Measurements from ENCODE around the gene RPS21. TPM values are rescaled to one million over a fixed set of nuclear protein-coding genes. Genes with fewer than 3 reads are reported as not detected.

Gene RPS21
- total and polyA plus RNA-seq, 9 of the 15 experiments (the other 6 are each of a cell fraction or from before 2014, with no cell fraction given) = 1,380 to 5,647 (median 3,091) TPM

DNA sequence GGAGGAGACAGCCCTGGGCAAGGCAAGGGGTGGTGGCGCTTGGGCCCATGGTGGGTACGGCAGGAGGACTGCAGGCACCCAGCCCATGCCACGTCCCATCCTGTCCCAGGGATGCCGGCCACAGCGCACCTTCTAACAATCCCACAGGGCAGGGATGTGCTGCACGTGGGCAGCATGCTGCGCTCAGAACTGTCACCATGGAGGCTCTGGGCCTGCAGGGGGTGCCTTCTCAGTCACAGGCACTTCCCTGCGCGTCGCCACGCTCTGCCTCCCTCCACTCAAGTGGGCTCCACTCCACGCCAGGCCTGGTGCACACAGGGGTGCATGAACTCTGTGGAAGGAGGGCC lies 17.8 kb downstream of the RPS21 start:
- TF ChIP-seq, protein P1, sequence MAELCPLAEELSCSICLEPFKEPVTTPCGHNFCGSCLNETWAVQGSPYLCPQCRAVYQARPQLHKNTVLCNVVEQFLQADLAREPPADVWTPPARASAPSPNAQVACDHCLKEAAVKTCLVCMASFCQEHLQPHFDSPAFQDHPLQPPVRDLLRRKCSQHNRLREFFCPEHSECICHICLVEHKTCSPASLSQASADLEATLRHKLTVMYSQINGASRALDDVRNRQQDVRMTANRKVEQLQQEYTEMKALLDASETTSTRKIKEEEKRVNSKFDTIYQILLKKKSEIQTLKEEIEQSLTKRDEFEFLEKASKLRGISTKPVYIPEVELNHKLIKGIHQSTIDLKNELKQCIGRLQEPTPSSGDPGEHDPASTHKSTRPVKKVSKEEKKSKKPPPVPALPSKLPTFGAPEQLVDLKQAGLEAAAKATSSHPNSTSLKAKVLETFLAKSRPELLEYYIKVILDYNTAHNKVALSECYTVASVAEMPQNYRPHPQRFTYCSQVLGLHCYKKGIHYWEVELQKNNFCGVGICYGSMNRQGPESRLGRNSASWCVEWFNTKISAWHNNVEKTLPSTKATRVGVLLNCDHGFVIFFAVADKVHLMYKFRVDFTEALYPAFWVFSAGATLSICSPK (IDR thresholded peaks at IDR 0.05; ENCODE audit: borderline replicate concordance) = no peak
- no peak for TF ChIP-seq SPI1 (IDR thresholded peaks at IDR 0.05; ENCODE audit: borderline replicate concordance, low read depth, low read length)
- no peak for TF ChIP-seq ZNF589 (CRISPR knock-in tag; IDR thresholded peaks at IDR 0.05; ENCODE audit: low read depth)
- TF ChIP-seq, protein P2, sequence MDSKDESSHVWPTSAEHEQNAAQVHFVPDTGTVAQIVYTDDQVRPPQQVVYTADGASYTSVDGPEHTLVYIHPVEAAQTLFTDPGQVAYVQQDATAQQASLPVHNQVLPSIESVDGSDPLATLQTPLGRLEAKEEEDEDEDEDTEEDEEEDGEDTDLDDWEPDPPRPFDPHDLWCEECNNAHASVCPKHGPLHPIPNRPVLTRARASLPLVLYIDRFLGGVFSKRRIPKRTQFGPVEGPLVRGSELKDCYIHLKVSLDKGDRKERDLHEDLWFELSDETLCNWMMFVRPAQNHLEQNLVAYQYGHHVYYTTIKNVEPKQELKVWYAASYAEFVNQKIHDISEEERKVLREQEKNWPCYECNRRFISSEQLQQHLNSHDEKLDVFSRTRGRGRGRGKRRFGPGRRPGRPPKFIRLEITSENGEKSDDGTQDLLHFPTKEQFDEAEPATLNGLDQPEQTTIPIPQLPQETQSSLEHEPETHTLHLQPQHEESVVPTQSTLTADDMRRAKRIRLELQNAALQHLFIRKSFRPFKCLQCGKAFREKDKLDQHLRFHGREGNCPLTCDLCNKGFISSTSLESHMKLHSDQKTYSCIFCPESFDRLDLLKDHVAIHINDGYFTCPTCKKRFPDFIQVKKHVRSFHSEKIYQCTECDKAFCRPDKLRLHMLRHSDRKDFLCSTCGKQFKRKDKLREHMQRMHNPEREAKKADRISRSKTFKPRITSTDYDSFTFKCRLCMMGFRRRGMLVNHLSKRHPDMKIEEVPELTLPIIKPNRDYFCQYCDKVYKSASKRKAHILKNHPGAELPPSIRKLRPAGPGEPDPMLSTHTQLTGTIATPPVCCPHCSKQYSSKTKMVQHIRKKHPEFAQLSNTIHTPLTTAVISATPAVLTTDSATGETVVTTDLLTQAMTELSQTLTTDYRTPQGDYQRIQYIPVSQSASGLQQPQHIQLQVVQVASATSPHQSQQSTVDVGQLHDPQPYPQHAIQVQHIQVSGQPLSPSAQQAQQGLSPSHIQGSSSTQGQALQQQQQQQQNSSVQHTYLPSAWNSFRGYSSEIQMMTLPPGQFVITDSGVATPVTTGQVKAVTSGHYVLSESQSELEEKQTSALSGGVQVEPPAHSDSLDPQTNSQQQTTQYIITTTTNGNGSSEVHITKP (IDR thresholded peaks at IDR 0.05; ENCODE audit: partially characterized antibody) = no peak
- no peak for TF ChIP-seq ZNF57 (CRISPR knock-in tag; IDR thresholded peaks at IDR 0.05)
- TF ChIP-seq MYNN (IDR thresholded peaks at IDR 0.05) = no peak
- no peak for TF ChIP-seq MYNN (CRISPR knock-in tag; IDR thresholded peaks at IDR 0.05)
- no peak for TF ChIP-seq NCOA6 (IDR thresholded peaks at IDR 0.05)
- TF ChIP-seq PHF20 (IDR thresholded peaks at IDR 0.05; ENCODE audit: partially characterized antibody) = no peak
- no peak for TF ChIP-seq RFX1 (IDR thresholded peaks at IDR 0.05)
- no peak for TF ChIP-seq RFX7 (CRISPR knock-in tag; IDR thresholded peaks at IDR 0.05)
- TF ChIP-seq POLR2G (IDR thresholded peaks at IDR 0.05; ENCODE audit: low read depth, low read length) = peak; percentile 12; the same call in 1 of the 2 replicates
- TF ChIP-seq NCOA2 (IDR thresholded peaks at IDR 0.05; ENCODE audit: partially characterized antibody in 2 of 2) = no peak
- TF ChIP-seq, protein P3, sequence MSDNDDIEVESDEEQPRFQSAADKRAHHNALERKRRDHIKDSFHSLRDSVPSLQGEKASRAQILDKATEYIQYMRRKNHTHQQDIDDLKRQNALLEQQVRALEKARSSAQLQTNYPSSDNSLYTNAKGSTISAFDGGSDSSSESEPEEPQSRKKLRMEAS (CRISPR knock-in tag; IDR thresholded peaks at IDR 0.05) = 0 out of 2 replicates have a peak, but pooled peaks have one; percentile 30
- no peak for TF ChIP-seq ERF (CRISPR knock-in tag; IDR thresholded peaks at IDR 0.05)
- Histone ChIP-seq H3K9ac (ENCODE audit: insufficient read depth in 1 of 2, low read depth in 2 of 2, low read length in 2 of 2) (peak overlapping the region in 1 of 2 experiments; percentile 40; a peak in 1 of 4 replicates), H3K27me3 (ENCODE audit: control insufficient read depth in 2 of 2, insufficient read depth in 2 of 2, low read length in 2 of 2) (no peaks in the 10 kb centered on the region), H4K20me1 (replicated peaks; ENCODE audit: control insufficient read depth, insufficient read depth, low read length) (0 out of 2 replicates have a peak, but pooled peaks cover 8% of the 10 kb centered on the region), H3K4me2 (ENCODE audit: insufficient read depth, low read length) (no peak overlapping the region), H3K4me1 (replicated peaks in 1 of 2; ENCODE audit: control insufficient read depth in 2 of 2, insufficient read depth in 2 of 2, low read length in 2 of 2) (peaks cover 12 to 78% of the 10 kb centered on the region in 2 experiments), H3K79me2 (ENCODE audit: control insufficient read depth, insufficient read depth, low read length) (peaks cover 14% of the 10 kb centered on the region), H3K9me1 (ENCODE audit: control insufficient read depth, insufficient read depth, low read length) (peaks cover 4% of the 10 kb centered on the region), H3K9me3 (replicated peaks; ENCODE audit: control insufficient read depth, insufficient read depth, low read depth, low read length) (no peaks in the 10 kb centered on the region), H3K4me3 (no peak overlapping the region), H2AFZ (ENCODE audit: low read depth, low read length) (no peak overlapping the region), H3K36me3 (ENCODE audit: control insufficient read depth, insufficient read depth, low read length) (peaks cover 9% of the 10 kb centered on the region; the same call in 1 of the 3 replicates), H3K27ac (ENCODE audit: extremely low read depth, low read depth, low read length) (no peak overlapping the region)
- BruUV-seq (replicated peaks) = no TSS peak
- ATAC-seq (no peak), DNase-seq (ENCODE audit: extremely low read depth in 1 of 4, low spot score in 3 of 4) (no peak), FAIRE-seq (no peak)
- ChIA-PET CTCF (ENCODE audit: low intra/inter-chr PET ratio) (no interaction called here), POLR2A (interaction anchor here (0.6 to 1.4 kb wide), 3 partner anchors 10 to 18 kb away, joined by 4 to 5 read pairs (median 4); partner anchors contain the start of gene RPS21)
- intact Hi-C loops (cut with micrococcal nuclease) (loop anchor here (5.0 kb wide), 1 partner anchor 83 kb away; no protein-coding TSS in a partner anchor), in situ Hi-C loops (cut with MboI) (no loop called here)
- WGBS (ENCODE audit: insufficient coverage, low coverage, missing lambda C conversion rate) = 98% methylated on average over 12 of the region's 12 CpGs
